LNCaP clone FGC (cell line): Measurements from ENCODE around the gene TBC1D3B.
"Not testable (repeated sequence)": the region's sequence is repeated elsewhere in the genome, so short reads cannot be mapped to it uniquely, and the experiment has no call there.

Experiments used
- DNase-seq: peaks from one replicate; pipeline ENCODE4 v3.0.0-alpha.2; 2011; ENCODE audit warnings: low read depth
- H3K4me3 ChIP-seq: 2 replicates; pipeline ENCODE4 v1.5.1; 2011; ENCODE audit warnings: mild to moderate bottlenecking, low read depth, low read length, control low read depth
- TF ChIP-seq, protein P1 (sequence below): IDR thresholded peaks from 2 replicates; pipeline ENCODE4 v1.5.1; 2012; ENCODE audit warnings: mild to moderate bottlenecking; ENCODE audit not compliant: control insufficient read depth, insufficient read depth; ENCODE audit errors: extremely low read depth

TBC1D3B gene

DNA sequence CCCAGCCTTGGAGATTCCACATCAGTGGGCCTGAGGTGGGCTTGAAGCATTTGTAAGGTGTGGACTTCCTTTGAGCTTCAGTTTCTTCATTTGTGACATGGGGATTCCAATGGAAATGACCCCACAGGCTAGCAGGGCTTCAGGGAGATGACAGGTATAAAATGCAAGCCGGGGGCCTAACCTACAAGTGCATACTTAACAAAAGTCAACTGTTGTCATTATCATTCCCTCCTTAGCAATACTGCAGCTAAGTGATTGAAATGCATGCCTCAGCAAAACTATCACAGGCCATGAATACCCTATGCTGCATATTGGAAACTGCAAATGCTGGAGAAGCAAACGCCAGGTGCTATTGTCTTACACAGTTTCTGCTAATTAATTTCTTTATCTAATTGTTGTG lies 53.0 kb downstream of the TBC1D3B start:
- TF ChIP-seq, protein P1, sequence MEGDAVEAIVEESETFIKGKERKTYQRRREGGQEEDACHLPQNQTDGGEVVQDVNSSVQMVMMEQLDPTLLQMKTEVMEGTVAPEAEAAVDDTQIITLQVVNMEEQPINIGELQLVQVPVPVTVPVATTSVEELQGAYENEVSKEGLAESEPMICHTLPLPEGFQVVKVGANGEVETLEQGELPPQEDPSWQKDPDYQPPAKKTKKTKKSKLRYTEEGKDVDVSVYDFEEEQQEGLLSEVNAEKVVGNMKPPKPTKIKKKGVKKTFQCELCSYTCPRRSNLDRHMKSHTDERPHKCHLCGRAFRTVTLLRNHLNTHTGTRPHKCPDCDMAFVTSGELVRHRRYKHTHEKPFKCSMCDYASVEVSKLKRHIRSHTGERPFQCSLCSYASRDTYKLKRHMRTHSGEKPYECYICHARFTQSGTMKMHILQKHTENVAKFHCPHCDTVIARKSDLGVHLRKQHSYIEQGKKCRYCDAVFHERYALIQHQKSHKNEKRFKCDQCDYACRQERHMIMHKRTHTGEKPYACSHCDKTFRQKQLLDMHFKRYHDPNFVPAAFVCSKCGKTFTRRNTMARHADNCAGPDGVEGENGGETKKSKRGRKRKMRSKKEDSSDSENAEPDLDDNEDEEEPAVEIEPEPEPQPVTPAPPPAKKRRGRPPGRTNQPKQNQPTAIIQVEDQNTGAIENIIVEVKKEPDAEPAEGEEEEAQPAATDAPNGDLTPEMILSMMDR: no peak
- DNase-seq: no peak
- no peak overlapping the region for H3K4me3 ChIP-seq

DNA sequence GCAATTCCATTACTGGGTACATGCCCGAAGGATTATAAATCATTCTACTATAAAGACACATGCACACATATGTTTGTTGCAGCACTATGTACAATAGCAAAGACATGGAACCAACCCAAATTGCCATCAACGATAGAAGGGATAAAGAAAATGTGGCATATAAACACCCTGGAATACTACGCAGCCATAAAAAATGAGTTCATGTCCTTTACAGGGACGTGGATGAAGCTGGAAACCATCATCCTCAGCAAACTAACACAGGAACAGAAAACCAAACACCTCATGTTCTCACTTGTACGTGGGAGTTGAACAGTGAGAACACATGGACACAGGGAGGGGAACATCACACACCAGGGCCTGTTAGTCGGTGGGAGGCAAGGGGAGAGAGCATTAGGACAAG lies 55.3 kb downstream of the TBC1D3B start:
- not testable (repeated sequence) for DNase-seq, H3K4me3 ChIP-seq

DNA sequence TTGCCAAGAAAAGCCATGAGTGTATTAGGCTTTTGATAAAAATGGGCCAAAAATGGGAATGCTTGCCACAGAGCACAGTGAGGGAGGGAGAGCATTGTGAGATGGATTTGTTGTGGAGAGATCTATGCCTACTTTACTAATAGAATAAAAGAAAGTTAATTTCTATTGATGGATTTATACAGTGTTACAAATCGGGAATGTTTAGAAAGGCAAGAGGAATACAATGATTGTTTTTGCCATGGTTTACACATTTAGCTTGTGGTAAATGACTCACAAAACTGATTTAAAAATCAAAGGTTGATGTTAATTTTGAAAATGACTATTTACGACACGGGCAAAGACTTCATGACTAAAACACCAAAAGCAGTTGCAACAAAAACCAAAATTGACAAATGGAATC lies 56.2 kb downstream of the TBC1D3B start:
- DNase-seq: no peak
- H3K4me3 ChIP-seq: no peak overlapping the region
- TF ChIP-seq, protein P1: no peak

DNA sequence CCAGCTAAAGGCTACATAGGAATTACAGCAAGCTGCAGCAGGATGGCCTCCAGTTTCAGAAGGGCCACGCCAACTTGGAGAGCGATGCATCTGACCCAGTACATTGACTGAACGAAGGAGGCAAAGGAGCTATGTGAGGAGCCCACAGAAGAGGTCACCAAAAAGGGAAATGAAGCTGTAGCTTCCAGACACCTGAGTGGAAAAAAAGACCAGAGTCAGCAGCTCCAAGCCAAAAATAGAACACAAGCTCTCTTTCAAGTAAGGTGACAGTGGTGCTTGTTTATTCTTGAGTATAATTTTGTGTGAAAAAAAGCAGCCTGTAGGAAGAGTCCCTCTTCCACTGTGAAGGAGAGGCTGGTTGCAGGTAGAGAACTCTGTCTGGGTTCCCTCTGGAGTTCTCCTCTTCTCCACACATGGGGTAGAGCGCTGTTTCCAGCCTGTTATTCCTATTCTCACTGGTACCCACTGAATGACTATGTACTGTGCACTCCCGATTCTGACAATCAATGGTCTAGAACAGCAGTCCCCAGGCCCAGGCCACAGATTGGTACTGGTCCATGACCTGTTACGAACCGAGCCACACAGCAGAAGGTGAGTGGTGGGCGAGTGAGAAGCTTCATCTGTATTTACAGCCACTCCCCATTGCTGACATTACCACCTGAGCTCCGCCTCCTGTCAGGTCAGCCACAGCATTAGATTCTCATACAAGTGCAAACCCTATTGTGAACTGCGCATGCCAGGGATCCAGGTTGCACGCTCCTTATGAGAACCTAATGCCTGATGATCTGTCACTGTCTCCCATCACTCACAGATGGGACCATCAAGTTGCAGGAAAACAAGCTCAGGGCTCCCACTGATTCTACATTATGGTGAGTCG lies 57.7 kb downstream of the TBC1D3B start:
- DNase-seq: no peak
- no peak overlapping the region for H3K4me3 ChIP-seq
- TF ChIP-seq, protein P1: no peak

DNA sequence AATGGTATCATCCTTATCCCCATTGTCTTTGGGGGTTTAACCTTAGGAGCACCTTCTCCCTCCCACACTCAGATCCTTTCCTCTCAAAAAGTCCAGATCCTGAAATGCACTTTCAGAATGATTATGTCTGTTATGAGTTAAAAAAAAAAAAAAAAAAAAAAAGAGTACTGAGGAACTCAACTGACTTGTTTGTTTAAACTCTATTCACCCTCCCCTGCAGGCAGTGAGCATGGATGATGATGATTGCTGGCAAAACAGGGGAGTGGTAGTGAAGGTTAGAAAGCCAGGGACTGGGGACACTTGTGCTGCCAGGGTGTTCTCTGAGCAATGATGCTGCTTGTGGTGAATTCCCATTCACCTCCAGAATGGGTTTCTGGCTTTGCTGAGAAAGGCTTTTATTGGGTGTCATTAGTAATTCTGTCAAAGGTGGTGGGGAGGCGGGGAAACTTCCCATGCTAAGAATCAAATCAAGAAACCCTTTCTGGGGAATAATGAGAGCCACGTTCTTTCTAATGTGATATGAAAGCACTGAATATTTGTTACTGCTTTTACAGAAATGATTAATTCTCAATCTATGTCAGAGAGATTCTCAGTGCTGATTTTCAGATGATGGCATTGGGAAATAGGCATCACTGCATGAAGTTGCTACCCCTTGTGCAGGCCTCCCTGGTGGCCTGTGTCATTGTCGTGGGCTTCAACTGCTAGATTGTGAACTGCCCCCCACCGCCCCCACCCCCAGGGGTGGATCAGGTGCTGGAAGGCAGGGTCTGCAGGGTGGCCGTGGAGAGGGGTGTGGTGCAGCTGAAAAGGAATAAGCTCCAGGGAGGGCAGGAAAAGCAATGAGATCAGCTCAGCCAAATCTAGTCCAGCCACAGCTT lies 58.7 kb downstream of the TBC1D3B start:
- TF ChIP-seq, protein P1: no peak
- DNase-seq: no peak
- no peak overlapping the region for H3K4me3 ChIP-seq
